GM23338 (cell line): ENCODE data around the gene UNC13D.

ENCODE experiments used
- CTCF ChIP-seq, 2 experiments: fragments of 200-600 bp in 1 of 2; sonication (generic) in 1 of 2; conservative IDR thresholded peaks; 2 replicates each; pipeline versions ENCODE4 v1.5.1 to v1.6.1; 2016 to 2017; ENCODE audit warnings: antibody characterized with exemption in 2 of 2, low read depth in 2 of 2, mild to moderate bottlenecking in 2 of 2, moderate library complexity in 1 of 2
- EZH2 ChIP-seq: fragments of 200-600 bp; sonication (generic); IDR thresholded peaks from one replicate; pipeline ENCODE4 v1.8.0; 2017; ENCODE audit warnings: antibody characterized with exemption, mild to moderate bottlenecking, low read depth; ENCODE audit not compliant: unreplicated experiment
- EZH2phosphoT487 ChIP-seq: fragments of 200-600 bp; sonication (generic); IDR thresholded peaks from one replicate; pipeline ENCODE4 v1.8.1; 2018; ENCODE audit warnings: antibody characterized with exemption; ENCODE audit not compliant: unreplicated experiment

DNA sequence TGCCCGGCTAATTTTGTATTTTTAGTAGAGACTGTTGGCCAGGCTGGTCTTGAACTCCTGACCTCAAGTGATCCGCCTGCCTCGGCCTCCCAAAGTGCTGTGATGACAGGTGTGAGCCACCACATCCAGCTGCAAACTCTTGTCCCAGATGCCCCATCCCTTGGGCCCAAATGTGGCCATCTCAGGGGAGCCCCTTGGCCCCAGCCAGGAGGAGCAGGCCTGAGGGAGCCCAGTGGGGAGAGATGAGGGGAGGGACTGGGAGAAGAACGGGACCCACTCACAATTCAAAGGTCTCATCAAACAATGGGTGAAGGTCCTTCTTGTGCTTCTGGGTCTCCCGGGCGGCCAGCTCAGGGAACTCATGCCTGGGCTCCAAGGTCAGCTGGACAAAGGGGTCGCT lies 14.5 kb downstream of the UNC13D start:
- TF ChIP-seq EZH2 (no peak), EZH2phosphoT487 (no peak), CTCF (conservative IDR thresholded peaks at IDR 0.05; ENCODE audit: low read depth in 2 of 2) (no peak)
